SKM-1 (cell line): ENCODE data around the gene KCNQ5.

ENCODE experiments used
- DNase-seq: peaks from one replicate; lab custom pipeline; 2025; ENCODE audit not compliant: unreplicated experiment; lab: John Stamatoyannopoulos, UW

The KCNQ5 gene

DNA sequence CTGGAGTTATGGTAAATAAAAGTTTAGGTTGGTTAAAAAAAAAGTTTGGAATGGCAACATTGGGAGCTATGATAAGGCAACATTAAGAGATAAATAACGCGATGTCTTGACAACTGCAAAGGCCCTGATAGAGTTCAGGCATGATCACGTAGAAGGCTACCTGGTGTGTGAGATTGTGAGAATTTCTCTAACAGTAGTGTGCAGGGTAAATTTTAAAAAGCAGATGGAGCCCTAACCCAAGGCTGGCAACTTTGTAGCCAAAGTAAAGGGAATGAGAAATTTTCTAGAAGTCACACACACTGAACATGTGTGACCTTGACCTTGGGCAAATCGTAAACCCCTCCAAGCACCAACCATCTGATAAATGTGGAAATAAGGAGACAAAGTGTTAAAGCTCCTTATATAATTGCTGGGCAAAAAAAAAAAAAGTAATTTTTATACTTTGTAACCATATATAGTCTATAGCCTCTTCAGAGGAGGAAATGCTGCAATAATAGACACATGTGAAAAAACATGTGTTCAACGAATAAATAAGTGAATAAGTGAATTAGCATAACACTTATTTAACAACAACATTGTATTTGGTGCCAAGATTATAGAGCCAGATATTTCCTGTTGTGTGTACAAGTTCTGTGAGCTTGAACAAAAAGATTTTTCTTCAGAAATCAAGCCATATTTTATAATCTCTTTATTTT, 18.2 kb downstream of the KCNQ5 start:
- no peak for DNase-seq

GRCh38 chr6:72640615-72640930, 18.7 kb downstream of the KCNQ5 start:
- DNase-seq = no peak

DNA sequence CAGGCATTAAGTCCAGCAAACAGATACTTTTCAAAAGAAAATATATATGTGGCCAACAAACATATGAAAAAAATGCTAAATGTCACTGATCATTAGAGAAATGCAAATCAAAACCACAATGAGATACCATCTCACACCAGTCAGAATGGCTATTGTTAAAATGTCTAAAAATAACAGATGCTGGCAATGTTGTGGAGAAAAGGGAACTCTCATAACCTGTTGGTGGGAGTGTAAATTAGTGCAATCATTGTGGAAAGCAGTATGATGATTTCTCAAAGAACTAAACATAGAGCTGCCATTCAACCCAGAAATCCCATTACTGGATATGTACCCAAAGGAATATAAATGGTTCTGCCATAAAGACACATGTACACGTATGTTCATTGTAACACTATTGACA, 20.6 kb downstream of the KCNQ5 start:
- no peak for DNase-seq

DNA sequence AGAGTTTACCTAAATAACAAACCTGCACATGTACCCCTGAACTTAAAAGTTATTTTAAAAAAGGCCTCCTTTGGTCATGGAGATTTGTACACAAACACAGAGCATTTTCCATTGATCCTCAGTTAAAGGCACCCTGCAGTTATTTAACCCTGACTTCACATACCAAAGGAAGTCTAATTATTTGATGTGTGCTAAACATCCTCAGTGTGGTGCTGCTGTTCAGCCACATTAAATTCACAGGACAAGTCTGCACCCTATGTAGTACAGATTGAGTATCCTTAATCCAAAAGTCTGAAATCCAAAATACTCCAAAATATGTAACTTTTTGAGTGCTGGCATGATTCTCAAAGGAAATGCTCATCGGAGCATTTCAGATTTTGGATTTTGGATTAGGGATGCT, 21.4 kb downstream of the KCNQ5 start:
- no peak for DNase-seq

GRCh38 chr6:72646604-72647485, 25.0 kb downstream of the KCNQ5 start:
- DNase-seq = no peak

GRCh38 chr6:72647489-72647888, 25.6 kb downstream of the KCNQ5 start:
- DNase-seq = no peak

- DNase-seq = no peak
These were observed 27.4 kb downstream of the KCNQ5 start for GRCh38 chr6:72649032-72649984.

- DNase-seq = no peak
These were observed 28.3 kb downstream of the KCNQ5 start for GRCh38 chr6:72650081-72650745.

DNA sequence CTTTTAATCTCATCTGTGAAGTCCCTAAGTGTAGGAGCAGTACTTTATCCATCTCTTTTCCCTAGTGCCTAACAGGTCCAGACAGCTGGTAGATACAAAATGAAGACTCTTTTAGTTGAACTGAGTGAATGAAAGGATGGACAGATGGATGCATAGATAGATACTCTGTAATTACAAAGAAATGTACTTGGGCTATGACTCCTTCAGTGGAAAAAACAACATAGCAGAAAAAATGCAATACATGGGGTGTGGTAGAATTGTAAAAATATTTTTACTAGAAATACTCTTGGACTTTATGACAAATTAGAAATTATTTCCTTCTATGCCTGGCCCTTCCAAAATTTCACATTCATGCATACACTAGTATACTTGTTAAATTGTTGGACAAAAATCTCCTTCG, 29.3 kb downstream of the KCNQ5 start:
- no peak for DNase-seq

DNA sequence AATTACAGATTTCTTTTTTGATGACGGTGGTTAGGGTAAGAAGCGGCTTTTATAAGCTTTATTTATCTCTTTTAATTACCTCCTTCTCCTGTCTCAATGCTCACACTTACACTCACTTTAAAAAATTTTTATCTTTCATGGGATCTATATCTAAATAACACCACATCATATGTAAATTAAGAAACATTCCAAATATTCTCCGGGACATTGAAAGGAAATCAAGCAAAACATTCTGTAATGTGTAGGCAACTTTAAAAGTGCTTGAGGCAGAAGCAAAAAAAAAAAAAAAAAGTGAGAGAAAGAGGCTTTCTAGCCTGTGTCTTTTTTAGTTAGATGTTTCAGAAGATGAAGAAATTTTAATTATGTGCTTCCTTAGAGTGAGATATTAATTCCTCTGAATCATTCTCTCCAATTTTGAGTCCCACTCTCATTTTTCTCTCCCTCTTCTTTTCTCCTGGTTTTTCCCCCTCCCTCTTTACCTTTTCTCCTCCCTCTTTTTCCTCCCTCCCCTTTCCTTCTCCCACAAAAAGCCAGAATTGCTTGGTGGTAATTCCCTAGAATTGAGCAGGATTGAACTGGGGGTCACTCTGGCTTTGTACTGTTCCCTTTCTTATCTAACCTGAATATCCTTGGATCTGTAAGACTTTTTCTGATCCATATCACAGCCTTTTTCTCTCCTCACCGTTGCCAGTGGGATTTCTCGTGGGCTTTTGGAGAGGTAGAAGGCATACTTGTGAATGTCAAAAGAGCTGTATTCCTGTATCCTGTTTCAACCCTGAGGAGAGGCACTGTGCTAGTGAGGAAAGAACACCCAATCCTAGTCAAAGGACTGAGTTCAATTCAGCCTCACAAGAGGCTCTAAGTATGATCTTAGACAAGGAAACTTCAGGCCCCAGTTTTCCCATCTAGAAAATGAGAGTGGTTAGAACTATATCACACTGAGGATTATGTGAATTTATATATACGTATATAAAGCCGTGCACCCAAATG, 30.4 kb downstream of the KCNQ5 start:
- DNase-seq = no peak

DNA sequence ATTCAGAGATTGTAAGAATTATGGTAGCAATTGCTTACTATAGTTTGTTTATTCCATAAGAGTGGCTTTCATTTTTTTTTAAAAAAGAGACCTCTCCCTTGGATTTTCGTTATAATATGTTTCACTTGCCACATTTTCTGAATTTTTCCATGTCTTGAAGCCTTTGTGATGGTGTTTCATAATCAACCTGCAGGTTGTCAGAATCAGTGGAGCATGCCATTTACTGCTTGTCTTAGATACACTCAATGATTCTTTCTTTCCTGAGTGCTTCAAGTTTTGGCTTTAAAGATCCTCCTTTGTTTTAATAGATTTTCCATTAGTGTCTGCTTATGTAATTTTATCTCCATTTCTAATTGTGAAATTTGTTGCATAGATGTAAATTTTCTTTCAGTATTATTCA, 31.2 kb downstream of the KCNQ5 start:
- DNase-seq = no peak

- no peak for DNase-seq
These were observed 32.3 kb downstream of the KCNQ5 start for GRCh38 chr6:72654071-72654621.

DNA sequence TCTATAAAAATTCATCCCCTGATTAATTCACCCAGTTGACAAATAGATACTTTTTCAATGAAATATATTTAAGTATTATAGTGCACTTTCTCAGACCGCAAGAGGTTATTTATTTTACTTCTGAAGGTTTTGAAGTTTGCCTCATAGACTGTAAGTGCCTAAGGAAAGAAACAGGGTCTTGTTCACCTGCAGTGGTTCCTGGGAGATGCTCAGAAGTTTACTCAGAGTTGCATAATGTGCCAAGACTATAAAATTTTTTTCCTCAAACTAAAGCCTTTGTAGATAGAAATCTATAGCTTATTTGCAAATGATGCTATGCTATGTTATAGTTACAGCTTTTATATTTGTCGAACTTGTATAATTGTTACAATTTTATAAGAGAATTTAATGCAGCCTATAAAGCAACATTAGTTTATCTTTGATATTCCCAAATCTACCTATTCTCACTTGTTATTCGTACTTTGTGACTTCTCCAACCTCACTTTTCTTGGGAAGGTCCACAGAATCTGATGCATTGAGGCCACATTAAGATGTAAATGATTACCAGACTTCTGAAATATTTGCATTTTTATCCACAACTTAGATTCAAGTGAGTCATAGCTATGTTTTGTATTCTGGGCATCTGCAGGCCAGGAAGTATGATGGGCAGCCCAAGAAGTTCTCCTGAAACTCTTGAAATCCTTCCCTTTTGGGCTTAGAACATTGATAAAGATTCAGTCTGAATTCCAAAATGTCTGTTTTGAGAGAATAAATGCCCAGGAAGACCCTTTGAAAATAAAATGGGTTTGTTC, 35.7 kb downstream of the KCNQ5 start:
- no peak for DNase-seq

DNA sequence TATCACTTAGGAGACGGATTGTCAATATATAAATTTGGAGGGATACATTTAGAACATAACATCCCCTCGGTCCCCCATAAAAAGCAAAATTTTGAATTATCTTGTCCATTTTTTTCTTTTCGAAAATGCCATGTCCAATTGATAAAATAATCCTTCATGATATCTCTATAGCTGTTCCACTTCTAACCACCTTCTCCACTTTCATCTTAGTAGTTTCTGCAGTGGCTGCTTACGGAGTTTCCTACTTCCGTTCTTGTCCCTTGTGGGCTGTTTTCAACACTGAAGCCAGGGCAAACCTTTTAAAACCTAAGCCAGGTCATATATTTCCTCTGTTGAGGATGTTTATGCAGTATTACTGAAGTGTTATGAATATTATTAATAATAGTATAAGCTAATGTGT, 37.9 kb downstream of the KCNQ5 start:
- DNase-seq = no peak

- no peak for DNase-seq
These were observed 39.5 kb downstream of the KCNQ5 start for GRCh38 chr6:72661411-72661810.

GRCh38 chr6:72665599-72665998, 43.7 kb downstream of the KCNQ5 start:
- DNase-seq = no peak

GRCh38 chr6:72669324-72669723, 47.5 kb downstream of the KCNQ5 start:
- no peak for DNase-seq

GRCh38 chr6:72672906-72673305, 51.0 kb downstream of the KCNQ5 start:
- no peak for DNase-seq

DNA sequence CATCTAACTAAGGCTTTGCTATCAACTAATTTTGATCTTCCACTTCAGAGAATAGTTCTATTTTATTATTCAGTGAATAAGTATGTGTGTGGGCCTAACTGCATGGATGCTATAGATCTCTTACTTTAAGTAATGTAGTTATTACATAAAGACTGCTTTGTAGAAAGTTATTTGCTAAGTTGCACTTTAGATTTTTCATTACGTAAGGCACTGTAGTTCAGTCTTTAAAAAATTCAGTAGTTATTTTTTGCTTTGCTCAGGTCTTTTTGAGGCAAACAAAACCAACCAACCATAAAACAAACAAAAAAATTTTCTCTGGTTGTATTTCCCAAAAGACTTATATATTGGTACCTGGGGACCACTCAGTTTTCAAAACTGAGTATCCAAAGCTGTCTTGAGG, 53.0 kb downstream of the KCNQ5 start:
- no peak for DNase-seq
